NCI-H524 (cell line): Measurements from ENCODE around the gene DLGAP5.

ENCODE experiments used
- DNase-seq, 2 experiments: peaks; one replicate each; lab custom pipeline; 2025; lab: John Stamatoyannopoulos, UW

The DLGAP5 gene, protein sequence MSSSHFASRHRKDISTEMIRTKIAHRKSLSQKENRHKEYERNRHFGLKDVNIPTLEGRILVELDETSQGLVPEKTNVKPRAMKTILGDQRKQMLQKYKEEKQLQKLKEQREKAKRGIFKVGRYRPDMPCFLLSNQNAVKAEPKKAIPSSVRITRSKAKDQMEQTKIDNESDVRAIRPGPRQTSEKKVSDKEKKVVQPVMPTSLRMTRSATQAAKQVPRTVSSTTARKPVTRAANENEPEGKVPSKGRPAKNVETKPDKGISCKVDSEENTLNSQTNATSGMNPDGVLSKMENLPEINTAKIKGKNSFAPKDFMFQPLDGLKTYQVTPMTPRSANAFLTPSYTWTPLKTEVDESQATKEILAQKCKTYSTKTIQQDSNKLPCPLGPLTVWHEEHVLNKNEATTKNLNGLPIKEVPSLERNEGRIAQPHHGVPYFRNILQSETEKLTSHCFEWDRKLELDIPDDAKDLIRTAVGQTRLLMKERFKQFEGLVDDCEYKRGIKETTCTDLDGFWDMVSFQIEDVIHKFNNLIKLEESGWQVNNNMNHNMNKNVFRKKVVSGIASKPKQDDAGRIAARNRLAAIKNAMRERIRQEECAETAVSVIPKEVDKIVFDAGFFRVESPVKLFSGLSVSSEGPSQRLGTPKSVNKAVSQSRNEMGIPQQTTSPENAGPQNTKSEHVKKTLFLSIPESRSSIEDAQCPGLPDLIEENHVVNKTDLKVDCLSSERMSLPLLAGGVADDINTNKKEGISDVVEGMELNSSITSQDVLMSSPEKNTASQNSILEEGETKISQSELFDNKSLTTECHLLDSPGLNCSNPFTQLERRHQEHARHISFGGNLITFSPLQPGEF

DNA sequence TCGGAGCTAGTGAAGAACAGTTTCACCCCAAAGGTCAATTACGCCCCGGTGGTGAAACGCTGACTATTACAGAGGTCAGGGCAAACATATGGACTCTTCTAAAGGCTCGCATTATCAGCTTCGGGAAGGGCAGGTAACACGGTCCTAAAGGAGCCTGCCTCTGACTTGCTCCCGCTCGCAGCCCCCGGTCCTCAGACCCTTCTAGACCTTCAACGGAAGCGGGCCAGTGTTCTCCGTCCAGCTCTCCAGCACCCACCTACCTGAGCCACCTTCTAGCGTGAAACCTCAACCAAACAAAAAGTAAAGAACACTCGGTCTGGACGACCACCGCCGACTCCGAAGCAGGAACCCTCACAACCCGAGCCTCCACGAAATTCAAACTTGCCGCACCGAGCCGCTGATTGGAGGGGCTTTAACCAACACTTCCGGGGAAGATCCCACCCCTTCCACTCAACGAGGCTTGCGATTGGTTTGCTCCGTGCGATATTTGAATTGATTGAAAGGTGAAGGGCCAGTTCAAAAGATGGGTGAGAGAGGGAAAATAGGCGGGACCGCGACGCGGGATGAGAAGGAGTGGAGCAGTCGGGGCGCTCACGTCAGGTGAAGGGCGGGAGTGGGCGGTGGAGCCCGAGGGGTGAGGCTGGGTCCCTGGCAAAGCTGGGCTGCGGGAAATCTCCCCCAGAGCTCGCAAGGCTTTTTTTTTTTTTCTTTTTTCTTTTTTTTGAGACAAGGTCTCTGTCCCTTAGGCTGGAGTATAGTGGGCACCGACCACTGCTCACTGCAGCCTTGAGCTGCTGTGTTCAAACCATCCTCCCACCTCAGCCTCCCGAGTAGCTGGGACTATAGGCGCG lies at the start of gene DLGAP5:
DLGAP5 (minus strand) TSS at position 383 of the 851 bp plus-strand sequence. CDS start 2,406 bp downstream, outside the sequence.
- peak; percentile 100 for DNase-seq

DNA sequence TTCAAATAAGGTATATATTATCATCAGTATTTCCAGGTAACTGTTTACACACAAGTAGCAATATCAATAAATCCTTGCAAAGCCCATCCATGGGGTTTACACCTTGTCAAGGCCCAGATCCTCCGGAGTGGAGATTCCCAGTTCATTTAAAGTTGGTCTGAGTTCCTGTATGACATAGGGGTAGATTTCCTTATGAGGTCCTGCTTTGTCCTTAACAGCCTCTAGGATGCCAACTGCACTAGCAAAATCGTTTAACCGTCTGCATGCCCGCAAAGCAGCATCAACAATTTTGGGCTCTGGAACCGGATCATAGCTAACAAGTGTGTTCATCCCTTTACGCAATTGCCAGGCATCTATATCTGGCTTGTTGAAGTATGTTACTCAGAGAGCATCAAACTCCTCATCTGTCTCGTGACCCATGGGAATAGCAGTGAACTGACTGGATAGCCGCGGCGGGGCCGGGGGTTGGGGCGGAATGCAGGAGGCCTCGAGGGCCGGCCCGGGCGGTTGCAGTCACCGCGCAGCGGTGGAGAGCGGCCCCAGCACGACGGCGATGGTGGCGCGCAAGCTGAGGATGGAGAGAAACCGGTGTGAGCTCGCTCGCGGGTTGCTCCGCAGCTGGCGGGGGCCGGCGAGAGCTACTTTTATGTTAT lies 49.3 kb upstream of the DLGAP5 start:
- no peak for DNase-seq

- DNase-seq, result no peak
These were observed 47.9 kb upstream of the DLGAP5 start for GRCh38 chr14:55239320-55239719.

GRCh38 chr14:55238019-55238680 lies 46.8 kb upstream of the DLGAP5 start:
- DNase-seq, result no peak

- no peak for DNase-seq
These were observed 42.2 kb upstream of the DLGAP5 start for GRCh38 chr14:55233591-55233990.

GRCh38 chr14:55228261-55228660 lies 36.9 kb upstream of the DLGAP5 start:
- DNase-seq, result no peak

DNA sequence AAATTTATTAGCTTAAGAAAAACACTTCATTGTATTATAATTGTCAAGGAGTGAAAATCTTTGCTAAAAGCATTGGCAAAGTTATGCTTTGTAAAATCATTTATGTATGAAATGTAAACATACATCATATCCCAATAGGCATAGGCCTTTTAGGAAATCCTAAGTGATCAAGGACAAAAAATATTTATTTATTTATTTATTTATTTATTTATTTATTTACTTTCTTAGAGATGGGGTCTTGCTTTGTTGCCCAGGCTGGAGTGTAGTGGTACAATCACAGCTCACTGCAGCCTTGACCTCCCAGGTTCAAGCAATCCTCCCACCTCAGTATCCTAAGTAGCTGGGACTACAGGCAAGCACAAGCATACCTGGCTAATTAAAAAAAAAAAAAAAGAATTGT lies 32.0 kb upstream of the DLGAP5 start:
- no peak for DNase-seq

DNA sequence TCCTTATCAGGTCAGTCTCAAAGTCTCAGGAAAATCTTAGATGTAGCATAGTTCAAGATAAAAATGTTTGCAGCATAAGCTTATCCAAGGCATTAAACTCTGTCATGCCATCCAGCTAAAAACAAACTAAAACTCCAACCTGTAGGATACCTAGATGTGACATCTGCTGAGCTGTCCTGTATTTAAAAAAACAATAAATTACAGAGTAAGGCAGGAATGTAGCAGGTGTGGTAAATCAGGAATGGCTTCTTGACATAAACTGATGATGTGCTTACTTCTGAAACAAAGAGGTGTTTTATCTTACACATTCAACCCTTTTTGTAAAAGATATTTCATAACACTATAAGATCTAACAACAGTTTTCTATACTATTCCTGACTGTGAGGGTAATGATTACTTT lies 30.6 kb upstream of the DLGAP5 start:
- DNase-seq, result no peak

- DNase-seq, result no peak
These were observed 29.8 kb upstream of the DLGAP5 start for GRCh38 chr14:55221186-55221585.

DNA sequence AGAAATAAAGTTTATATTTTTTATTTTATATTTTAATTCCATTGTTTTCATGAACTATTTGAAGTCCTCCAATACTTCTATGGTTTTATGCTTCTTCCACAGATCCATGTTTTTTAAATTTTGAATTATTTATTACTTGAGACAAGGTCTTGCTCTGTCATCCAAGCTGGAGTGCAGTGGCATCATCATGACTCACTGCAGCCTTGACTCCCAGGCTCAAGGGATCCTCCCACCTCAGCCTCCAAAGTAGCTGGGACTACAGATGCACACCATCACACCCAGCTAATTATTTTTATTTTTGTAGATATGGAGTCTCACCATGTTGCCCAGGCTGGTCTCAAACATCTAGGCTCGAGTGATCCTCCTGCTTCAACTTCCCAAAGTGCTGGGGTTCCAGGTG lies 28.8 kb upstream of the DLGAP5 start:
- DNase-seq, result no peak

DNA sequence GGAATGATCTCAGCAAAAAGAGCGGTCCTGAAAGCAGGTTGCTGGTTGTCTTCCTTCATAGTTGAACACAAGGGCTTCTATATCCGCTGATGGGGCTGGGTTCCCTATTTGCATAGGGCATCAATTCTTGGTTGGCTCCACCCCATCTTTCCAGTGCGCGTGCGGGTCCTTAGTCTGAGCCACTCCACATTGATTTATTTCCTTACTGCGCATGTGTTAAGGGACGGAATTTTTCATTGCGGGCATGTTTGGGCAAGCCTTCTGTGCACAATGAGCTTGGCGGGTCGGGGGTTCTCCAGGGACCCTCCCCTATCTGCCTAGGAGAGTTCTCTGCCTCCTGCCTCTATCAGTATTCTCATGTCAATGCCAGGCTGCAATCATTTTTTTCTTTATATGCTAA lies 21.2 kb upstream of the DLGAP5 start:
- DNase-seq, result peak; percentile 17

DNA sequence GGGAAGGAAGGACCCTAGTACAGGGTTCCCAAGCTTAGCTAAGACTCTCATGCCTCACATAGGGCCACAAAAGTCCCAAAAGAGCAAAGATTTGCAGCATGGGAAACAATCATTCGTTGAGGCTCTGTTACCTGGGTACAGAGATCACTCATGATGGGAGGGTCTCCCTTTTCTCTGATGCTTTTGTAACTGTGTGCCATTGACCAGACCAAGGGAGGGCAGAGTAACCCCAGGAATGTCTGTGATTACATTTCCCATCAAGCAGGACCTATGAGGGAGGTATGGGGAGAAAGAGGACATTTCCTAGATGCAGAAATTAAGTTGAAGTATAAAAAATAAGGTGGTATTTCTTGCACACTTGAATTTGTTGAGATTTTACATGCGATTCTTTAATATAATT lies 16.4 kb upstream of the DLGAP5 start:
- DNase-seq, result peak in 1 of 2 experiments; percentile 19

GRCh38 chr14:55206175-55206693 lies 14.8 kb upstream of the DLGAP5 start:
- DNase-seq, result no peak

DNA sequence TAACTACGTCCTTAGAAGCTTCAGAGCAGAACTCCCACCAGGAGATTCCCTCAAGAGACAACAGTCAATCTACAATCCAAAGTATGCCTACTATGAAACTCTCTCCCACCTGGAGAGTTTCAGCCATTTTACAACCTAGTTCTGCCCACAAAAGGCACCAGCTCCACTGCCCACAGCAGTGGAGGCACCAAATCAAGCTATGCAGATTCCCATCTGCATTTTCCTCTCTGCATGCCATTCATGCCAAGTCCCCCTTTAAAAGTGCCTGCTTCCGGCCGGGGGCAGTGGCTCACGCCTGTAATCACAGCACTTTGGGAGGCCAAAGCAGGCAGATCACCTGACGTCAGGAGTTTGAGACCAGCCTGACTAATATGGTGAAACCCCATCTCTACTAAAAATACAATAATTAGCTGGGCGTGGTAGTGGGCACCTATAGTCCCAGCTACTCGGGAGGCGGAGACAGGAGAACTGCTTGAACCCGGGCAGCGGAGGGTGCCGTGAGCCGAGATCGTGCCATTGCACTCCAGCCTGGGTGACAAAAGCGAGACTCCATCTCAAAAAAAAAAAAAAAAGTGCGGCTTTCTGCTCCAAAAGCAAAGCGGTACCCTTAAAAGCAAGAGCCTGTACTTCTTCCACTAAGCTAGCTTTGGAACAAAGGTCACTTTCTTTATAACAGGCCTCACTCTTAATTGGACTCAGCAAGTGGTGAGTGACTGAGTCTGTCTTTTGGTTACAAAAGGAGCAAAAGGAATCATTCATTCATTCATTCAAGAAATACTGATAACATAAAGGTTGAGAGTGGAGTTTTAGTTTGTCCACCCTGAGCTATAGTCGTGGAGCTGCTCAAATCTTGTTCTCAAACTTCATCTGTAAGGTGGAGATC lies 10.1 kb upstream of the DLGAP5 start:
- no peak for DNase-seq

DNA sequence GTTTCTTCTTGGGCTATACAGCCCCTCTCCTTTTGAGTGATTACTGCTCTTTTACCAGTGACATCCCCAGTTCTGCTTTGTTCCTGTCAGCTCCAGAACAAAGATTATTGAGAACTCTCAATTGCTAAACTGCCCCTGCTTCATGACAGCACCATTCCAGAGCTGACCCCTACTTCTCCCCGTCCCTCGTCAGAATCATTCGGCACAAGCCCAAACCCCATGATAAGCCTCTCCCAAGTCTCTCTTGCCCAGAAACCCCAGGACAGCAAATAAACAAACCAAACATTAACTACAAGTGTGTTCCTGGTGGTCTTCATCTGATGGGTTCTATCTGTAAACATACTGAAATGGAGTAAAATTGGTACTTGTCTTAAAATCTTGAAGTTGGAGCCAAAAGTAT lies 9.3 kb upstream of the DLGAP5 start:
- no peak for DNase-seq

GRCh38 chr14:55198749-55199148 lies 7.4 kb upstream of the DLGAP5 start:
- no peak for DNase-seq

DNA sequence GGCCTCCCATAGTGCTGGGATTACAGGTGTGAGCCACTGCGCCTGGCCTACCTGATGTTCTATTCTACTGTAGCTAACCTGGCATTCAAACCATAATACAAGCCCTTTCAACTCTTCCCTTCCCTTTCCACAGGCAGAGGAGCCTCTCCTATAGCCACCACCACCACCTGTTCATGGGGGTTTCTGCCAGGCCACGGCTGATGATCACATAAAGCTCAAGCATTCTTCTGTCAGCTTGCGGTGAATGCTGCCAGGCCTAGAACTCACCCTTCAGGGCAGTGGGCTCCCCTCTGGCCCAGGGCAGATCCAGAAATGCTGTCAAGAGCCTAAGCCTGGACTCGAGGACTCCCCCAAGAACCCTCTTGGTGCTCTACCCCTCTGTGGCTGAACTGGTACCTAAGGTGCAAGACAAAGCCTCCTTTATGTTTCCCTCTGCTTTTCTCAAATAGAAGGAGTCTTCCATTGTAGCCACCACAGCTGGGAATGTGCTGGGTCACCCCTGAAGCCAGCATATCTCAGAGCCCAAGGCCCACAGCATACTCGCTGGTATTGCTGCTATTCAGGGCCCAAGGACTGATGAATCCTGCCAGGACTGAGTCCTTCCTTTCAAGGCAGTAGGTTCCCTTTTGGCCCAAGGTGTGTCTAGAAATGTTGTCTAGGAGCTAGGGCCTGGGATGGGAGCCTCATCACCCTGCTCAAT lies 3.4 kb upstream of the DLGAP5 start:
- no peak for DNase-seq

- no peak for DNase-seq
These were observed 753 bp upstream of the DLGAP5 start for GRCh38 chr14:55192054-55192621.

DNA sequence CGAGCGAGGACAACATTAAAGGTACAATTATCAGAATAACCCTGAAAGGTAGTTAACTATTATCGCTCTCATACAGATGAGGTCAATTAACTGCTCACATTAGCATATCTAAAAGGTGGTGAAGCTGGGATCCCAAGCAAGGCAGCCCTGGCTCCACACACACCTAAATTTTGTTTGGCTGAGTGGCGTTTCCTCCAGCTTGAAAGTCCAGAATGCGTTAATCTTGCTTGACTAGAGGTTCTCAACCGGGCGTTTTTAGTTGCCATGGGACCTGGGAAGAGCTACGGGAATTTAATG lies 531 bp downstream of the DLGAP5 start:
- DNase-seq, result no peak
